ENCODE results near the gene STAT2. TPM values are rescaled to one million over a fixed set of nuclear protein-coding genes. Genes with fewer than 3 reads are reported as not detected.
"Not testable (repeated sequence)": the region's sequence is repeated elsewhere in the genome, so short reads cannot be mapped to it uniquely, and the experiment has no call there.

Gene STAT2
- total and polyA plus RNA-seq, 8 donors, result 133 to 194 (median 167) TPM

DNA sequence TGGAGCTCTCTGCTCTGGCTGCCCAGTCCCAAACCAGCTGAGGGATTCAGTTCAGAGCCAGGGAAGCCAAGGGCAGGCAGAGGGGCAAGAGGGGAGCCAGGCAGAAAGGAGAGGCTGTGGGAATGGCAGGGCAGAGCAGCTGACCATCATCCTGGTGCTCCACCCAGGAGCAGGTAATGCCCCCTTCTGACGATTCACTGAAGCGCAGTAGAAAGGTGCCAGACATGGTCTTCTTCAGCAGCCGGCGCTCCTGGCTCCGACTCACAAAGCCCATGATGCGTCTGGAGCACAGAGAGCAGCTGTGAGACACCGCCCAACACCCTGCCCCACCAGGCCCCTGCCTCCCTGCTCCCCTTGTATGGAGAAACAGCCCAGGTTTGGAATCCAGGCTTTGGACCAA is 13.2 kb downstream of the STAT2 start:
- H3K4me3 ChIP-seq, result no peak overlapping the region
- no peaks in the 10 kb centered on the region for H3K27me3 ChIP-seq
- TF ChIP-seq, protein P1, sequence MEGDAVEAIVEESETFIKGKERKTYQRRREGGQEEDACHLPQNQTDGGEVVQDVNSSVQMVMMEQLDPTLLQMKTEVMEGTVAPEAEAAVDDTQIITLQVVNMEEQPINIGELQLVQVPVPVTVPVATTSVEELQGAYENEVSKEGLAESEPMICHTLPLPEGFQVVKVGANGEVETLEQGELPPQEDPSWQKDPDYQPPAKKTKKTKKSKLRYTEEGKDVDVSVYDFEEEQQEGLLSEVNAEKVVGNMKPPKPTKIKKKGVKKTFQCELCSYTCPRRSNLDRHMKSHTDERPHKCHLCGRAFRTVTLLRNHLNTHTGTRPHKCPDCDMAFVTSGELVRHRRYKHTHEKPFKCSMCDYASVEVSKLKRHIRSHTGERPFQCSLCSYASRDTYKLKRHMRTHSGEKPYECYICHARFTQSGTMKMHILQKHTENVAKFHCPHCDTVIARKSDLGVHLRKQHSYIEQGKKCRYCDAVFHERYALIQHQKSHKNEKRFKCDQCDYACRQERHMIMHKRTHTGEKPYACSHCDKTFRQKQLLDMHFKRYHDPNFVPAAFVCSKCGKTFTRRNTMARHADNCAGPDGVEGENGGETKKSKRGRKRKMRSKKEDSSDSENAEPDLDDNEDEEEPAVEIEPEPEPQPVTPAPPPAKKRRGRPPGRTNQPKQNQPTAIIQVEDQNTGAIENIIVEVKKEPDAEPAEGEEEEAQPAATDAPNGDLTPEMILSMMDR (IDR thresholded peaks at IDR 0.05), result no peak
- intact Hi-C loops (cut with DNase I), result no loop called here
- ATAC-seq (no peak), DNase-seq (no peak)
- no peaks in the 10 kb centered on the region for H3K4me1 ChIP-seq
- H3K36me3 ChIP-seq, result peaks cover 3 to 100% of the 10 kb centered on the region in 2 donors
- H3K27ac ChIP-seq, result no peak overlapping the region
- no peaks in the 10 kb centered on the region for H3K9me3 ChIP-seq

DNA sequence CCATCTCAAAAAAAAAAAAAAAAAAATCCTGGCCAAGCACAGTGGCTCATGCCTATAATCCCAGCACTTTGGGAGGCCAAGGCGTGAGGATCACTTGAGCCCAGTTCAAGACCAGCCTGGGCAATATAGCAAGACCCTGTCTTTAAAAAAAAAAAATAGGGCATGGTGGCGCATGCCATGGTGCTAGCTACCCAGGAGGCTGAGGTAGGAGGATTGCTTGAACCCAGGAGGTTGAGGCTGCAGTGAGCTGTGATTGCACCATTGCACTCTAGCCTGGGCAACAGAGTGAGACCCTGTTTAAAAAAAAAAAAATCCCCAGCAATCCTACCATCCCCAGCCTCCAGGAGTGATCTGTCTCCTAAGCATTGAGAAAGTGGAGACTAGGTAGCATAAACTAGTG is 17.6 kb downstream of the STAT2 start:
- intact Hi-C loops (cut with DNase I); ATAC-seq; H3K27ac ChIP-seq; H3K9me3 ChIP-seq; DNase-seq; H3K4me3 ChIP-seq; H3K27me3 ChIP-seq: not testable (repeated sequence)
- Histone ChIP-seq H3K4me1 (peaks cover 0 to 29% of the 10 kb centered on the region in 2 donors), H3K36me3 (peaks cover 0 to 64% of the 10 kb centered on the region in 2 donors)

DNA sequence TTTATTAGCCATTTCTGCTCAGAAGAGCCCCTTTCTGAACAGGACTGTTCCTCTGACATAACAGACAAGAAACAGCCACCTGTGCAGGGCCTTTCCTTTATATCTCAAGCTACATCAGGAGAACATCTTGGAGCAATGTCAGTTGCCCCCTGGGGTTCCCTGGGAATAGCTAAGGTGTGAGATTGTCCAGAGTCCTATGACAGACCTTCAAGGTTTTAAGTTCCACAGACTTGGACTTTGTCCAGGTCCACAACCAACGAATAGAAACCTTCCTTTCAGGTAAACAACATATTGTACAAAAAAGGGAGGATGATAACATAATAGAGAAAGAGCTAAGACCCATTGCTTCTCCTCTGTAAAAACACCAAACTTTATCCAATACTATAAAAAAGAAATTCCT is 18.3 kb downstream of the STAT2 start:
- no peaks in the 10 kb centered on the region for H3K9me3 ChIP-seq
- H3K36me3 ChIP-seq, result peaks cover 0 to 57% of the 10 kb centered on the region in 2 donors
- ATAC-seq (no peak), DNase-seq (no peak)
- peaks cover 0 to 32% of the 10 kb centered on the region in 2 donors for H3K4me1 ChIP-seq
- no peak overlapping the region for H3K27ac ChIP-seq
- H3K27me3 ChIP-seq, result no peaks in the 10 kb centered on the region
- TF ChIP-seq, protein P1 (IDR thresholded peaks at IDR 0.05), result no peak
- H3K4me3 ChIP-seq, result no peak overlapping the region
- intact Hi-C loops (cut with DNase I), result no loop called here

DNA sequence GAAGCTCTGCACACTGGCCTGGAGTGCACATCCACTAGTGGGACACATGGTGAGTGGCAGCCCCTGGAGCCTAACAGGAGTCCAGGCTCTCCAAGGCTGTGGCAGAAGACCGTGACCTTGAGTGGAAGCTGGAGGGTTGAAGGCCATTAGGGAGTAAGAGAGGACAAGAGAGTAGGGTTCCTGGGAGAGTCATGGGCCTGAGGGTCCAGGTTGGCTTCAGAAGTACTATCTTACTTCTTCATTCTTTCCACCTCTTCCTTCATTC is 20.8 kb downstream of the STAT2 start:
- Histone ChIP-seq H3K36me3 (peaks cover 0 to 32% of the 10 kb centered on the region in 2 donors), H3K4me1 (peaks cover 0 to 40% of the 10 kb centered on the region in 2 donors), H3K4me3 (no peak overlapping the region), H3K27ac (peak overlapping the region in 1 of 2 donors; percentile 67), H3K9me3 (no peaks in the 10 kb centered on the region), H3K27me3 (no peaks in the 10 kb centered on the region)
- ATAC-seq, result no peak
- DNase-seq, result no peak
- TF ChIP-seq, protein P1 (IDR thresholded peaks at IDR 0.05), result no peak
- intact Hi-C loops (cut with DNase I), result no loop called here

DNA sequence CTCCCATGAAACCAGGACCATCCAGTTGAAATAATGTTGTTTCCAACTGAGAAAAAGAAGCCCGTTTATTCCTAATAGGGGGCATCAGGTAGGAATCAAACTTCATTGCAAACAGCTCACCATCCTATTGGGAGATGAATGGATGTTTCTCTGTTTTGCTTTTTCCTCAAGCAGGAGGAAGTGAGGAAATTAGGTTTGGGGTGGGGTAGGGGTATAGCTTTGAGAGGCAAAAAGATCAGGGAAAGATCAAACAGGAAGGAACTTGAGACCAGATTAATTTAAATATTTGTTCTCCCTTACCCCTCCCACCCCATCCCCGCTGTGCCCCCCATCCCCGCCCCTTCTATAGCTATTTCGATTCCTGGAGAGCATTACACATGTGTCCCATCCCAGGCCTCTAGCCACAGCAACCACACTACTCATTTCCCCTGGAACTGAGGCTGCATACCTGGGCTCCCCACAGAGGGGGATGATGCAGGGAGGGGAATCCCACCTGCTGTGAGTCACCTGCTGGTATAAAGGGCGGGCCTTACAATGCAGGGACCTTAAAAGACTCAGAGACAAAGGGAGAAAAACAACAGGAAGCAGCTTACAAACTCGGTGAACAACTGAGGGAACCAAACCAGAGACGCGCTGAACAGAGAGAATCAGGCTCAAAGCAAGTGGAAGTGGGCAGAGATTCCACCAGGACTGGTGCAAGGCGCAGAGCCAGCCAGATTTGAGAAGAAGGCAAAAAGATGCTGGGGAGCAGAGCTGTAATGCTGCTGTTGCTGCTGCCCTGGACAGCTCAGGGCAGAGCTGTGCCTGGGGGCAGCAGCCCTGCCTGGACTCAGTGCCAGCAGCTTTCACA is 21.4 kb downstream of the STAT2 start, which contains the start of gene IL23A:
IL23A (plus strand) TSS at position 577 of the 850 bp plus-strand sequence; CDS start at position 738, 161 bp downstream.
- Histone ChIP-seq H3K4me3 (no peak within 1 kb of the TSS), H3K4me1 (peaks cover 0 to 40% of the 10 kb centered on the region in 2 donors), H3K9me3 (no peaks in the 10 kb centered on the region), H3K36me3 (peaks cover 0 to 26% of the 10 kb centered on the region in 2 donors), H3K27ac (peak within 1 kb of the TSS in 1 of 2 donors; percentile 67), H3K27me3 (no peaks in the 10 kb centered on the region)
- intact Hi-C loops (cut with DNase I), result no loop called here
- no peak for DNase-seq
- ATAC-seq, result no peak
- TF ChIP-seq, protein P1 (IDR thresholded peaks at IDR 0.05), result no peak

Data from left lung (tissue), 10 donors.